ENCODE results near the gene RAD21L1. TPM values are rescaled to one million over a fixed set of nuclear protein-coding genes. Genes with fewer than 3 reads are reported as not detected.

The RAD21L1 gene
- total RNA-seq: not detected
- not detected for polyA plus RNA-seq
- long read RNA-seq, donor 1: 0 reads
- long read RNA-seq, donor 2: 0 reads

GRCh38 chr20:1225783-1226654 lies at the start of gene RAD21L1:
RAD21L1 (plus strand) TSS chr20:1226044; CDS start chr20:1228454, 2,410 bp downstream.
- H3K36me3 ChIP-seq (ENCODE audit: control insufficient read depth in 1 of 2, insufficient read depth in 2 of 2, low read length in 1 of 2): no peaks in the 10 kb centered on the region
- WGBS, 2 donors: 1 to 3% methylated on average over 44 to 88 of the region's 88 CpGs
- no peaks in the 10 kb centered on the region for H3K4me1 ChIP-seq (ENCODE audit: control insufficient read depth in 1 of 2, insufficient read depth in 2 of 2, low read length in 2 of 2)
- no peaks in the 10 kb centered on the region for H3K27me3 ChIP-seq (ENCODE audit: control insufficient read depth in 1 of 2, insufficient read depth in 2 of 2, low read length in 1 of 2)
- H3K4me3 ChIP-seq (ENCODE audit: low read length in 2 of 2): peak within 1 kb of the TSS; percentile 0 to 14
- H3K27ac ChIP-seq (ENCODE audit: low read depth in 1 of 2, low read length in 2 of 2): no peak within 1 kb of the TSS
- peak; percentile 94 for ATAC-seq (ENCODE audit: low FRiP score)
- intact Hi-C loops (cut with DNase I): no loop called here
- peak; percentile 80 to 95 for DNase-seq
- no peaks in the 10 kb centered on the region for H3K9me3 ChIP-seq (ENCODE audit: control insufficient read depth, low read length)

- Histone ChIP-seq H3K4me1 (ENCODE audit: control insufficient read depth in 1 of 2, insufficient read depth in 2 of 2, low read length in 2 of 2) (no peaks in the 10 kb centered on the region), H3K4me3 (ENCODE audit: low read length in 2 of 2) (no peak overlapping the region), H3K36me3 (ENCODE audit: control insufficient read depth in 1 of 2, insufficient read depth in 2 of 2, low read length in 1 of 2) (no peaks in the 10 kb centered on the region), H3K9me3 (ENCODE audit: control insufficient read depth, low read length) (no peaks in the 10 kb centered on the region), H3K27ac (ENCODE audit: low read depth in 1 of 2, low read length in 2 of 2) (no peak overlapping the region), H3K27me3 (ENCODE audit: control insufficient read depth in 1 of 2, insufficient read depth in 2 of 2, low read length in 1 of 2) (no peaks in the 10 kb centered on the region)
- intact Hi-C loops (cut with DNase I): no loop called here
- WGBS, 2 donors: 77 to 84% methylated on average over 5 of the region's 5 CpGs
- DNase-seq (no peak), ATAC-seq (ENCODE audit: low FRiP score) (no peak)
Measured at GRCh38 chr20:1177680-1178079, 48.2 kb upstream of the RAD21L1 start.

GRCh38 chr20:1178103-1178502 lies 47.7 kb upstream of the RAD21L1 start:
- no peaks in the 10 kb centered on the region for H3K27me3 ChIP-seq (ENCODE audit: control insufficient read depth in 1 of 2, insufficient read depth in 2 of 2, low read length in 1 of 2)
- H3K36me3 ChIP-seq (ENCODE audit: control insufficient read depth in 1 of 2, insufficient read depth in 2 of 2, low read length in 1 of 2): no peaks in the 10 kb centered on the region
- intact Hi-C loops (cut with DNase I): no loop called here
- H3K4me1 ChIP-seq (ENCODE audit: control insufficient read depth in 1 of 2, insufficient read depth in 2 of 2, low read length in 2 of 2): no peaks in the 10 kb centered on the region
- DNase-seq: no peak
- H3K9me3 ChIP-seq (ENCODE audit: control insufficient read depth, low read length): no peaks in the 10 kb centered on the region
- H3K27ac ChIP-seq (ENCODE audit: low read depth in 1 of 2, low read length in 2 of 2): no peak overlapping the region
- H3K4me3 ChIP-seq (ENCODE audit: low read length in 2 of 2): no peak overlapping the region
- ATAC-seq (ENCODE audit: low FRiP score): no peak
- WGBS, 2 donors: 85 to 87% methylated on average over 3 of the region's 3 CpGs

- ATAC-seq (ENCODE audit: low FRiP score): no peak
Measured at GRCh38 chr20:1178623-1179022, 47.2 kb upstream of the RAD21L1 start.

GRCh38 chr20:1180949-1181348 lies 44.9 kb upstream of the RAD21L1 start:
- Histone ChIP-seq H3K27me3 (ENCODE audit: control insufficient read depth in 1 of 2, insufficient read depth in 2 of 2, low read length in 1 of 2) (no peaks in the 10 kb centered on the region), H3K36me3 (ENCODE audit: control insufficient read depth in 1 of 2, insufficient read depth in 2 of 2, low read length in 1 of 2) (no peaks in the 10 kb centered on the region), H3K4me1 (ENCODE audit: control insufficient read depth in 1 of 2, insufficient read depth in 2 of 2, low read length in 2 of 2) (no peaks in the 10 kb centered on the region), H3K4me3 (ENCODE audit: low read length in 2 of 2) (no peak overlapping the region), H3K27ac (ENCODE audit: low read depth in 1 of 2, low read length in 2 of 2) (no peak overlapping the region), H3K9me3 (ENCODE audit: control insufficient read depth, low read length) (no peaks in the 10 kb centered on the region)
- 94 to 95% methylated on average over 27 of the region's 27 CpGs for WGBS, 2 donors
- DNase-seq (no peak), ATAC-seq (ENCODE audit: low FRiP score) (no peak)
- intact Hi-C loops (cut with DNase I): no loop called here

More at GRCh38 chr20:1178623-1179022, 47.2 kb upstream of the RAD21L1 start:
- Histone ChIP-seq H3K27me3 (ENCODE audit: control insufficient read depth in 1 of 2, insufficient read depth in 2 of 2, low read length in 1 of 2) (no peaks in the 10 kb centered on the region), H3K4me1 (ENCODE audit: control insufficient read depth in 1 of 2, insufficient read depth in 2 of 2, low read length in 2 of 2) (no peaks in the 10 kb centered on the region), H3K36me3 (ENCODE audit: control insufficient read depth in 1 of 2, insufficient read depth in 2 of 2, low read length in 1 of 2) (no peaks in the 10 kb centered on the region), H3K4me3 (ENCODE audit: low read length in 2 of 2) (no peak overlapping the region), H3K9me3 (ENCODE audit: control insufficient read depth, low read length) (no peaks in the 10 kb centered on the region), H3K27ac (ENCODE audit: low read depth in 1 of 2, low read length in 2 of 2) (no peak overlapping the region)
- no peak for DNase-seq
- intact Hi-C loops (cut with DNase I): no loop called here
- WGBS, 2 donors: 91 to 93% methylated on average over 3 of the region's 3 CpGs

- no peak overlapping the region for H3K4me3 ChIP-seq (ENCODE audit: low read length in 2 of 2)
- no peaks in the 10 kb centered on the region for H3K27me3 ChIP-seq (ENCODE audit: control insufficient read depth in 1 of 2, insufficient read depth in 2 of 2, low read length in 1 of 2)
- no peak for ATAC-seq (ENCODE audit: low FRiP score)
- intact Hi-C loops (cut with DNase I): no loop called here
- WGBS, 2 donors: 35 to 43% methylated on average over 4 of the region's 4 CpGs
- H3K4me1 ChIP-seq (ENCODE audit: control insufficient read depth in 1 of 2, insufficient read depth in 2 of 2, low read length in 2 of 2): no peaks in the 10 kb centered on the region
- H3K9me3 ChIP-seq (ENCODE audit: control insufficient read depth, low read length): no peaks in the 10 kb centered on the region
- H3K36me3 ChIP-seq (ENCODE audit: control insufficient read depth in 1 of 2, insufficient read depth in 2 of 2, low read length in 1 of 2): no peaks in the 10 kb centered on the region
- H3K27ac ChIP-seq (ENCODE audit: low read depth in 1 of 2, low read length in 2 of 2): no peak overlapping the region
- DNase-seq: no peak
Measured at GRCh38 chr20:1182106-1182505, 43.7 kb upstream of the RAD21L1 start.

- 68 to 72% methylated on average over 6 of the region's 6 CpGs for WGBS, 2 donors
- intact Hi-C loops (cut with DNase I): no loop called here
- no peaks in the 10 kb centered on the region for H3K27me3 ChIP-seq (ENCODE audit: control insufficient read depth in 1 of 2, insufficient read depth in 2 of 2, low read length in 1 of 2)
- no peak for ATAC-seq (ENCODE audit: low FRiP score)
- no peaks in the 10 kb centered on the region for H3K36me3 ChIP-seq (ENCODE audit: control insufficient read depth in 1 of 2, insufficient read depth in 2 of 2, low read length in 1 of 2)
- no peak for DNase-seq
- no peak overlapping the region for H3K4me3 ChIP-seq (ENCODE audit: low read length in 2 of 2)
- no peak overlapping the region for H3K27ac ChIP-seq (ENCODE audit: low read depth in 1 of 2, low read length in 2 of 2)
- no peaks in the 10 kb centered on the region for H3K9me3 ChIP-seq (ENCODE audit: control insufficient read depth, low read length)
- no peaks in the 10 kb centered on the region for H3K4me1 ChIP-seq (ENCODE audit: control insufficient read depth in 1 of 2, insufficient read depth in 2 of 2, low read length in 2 of 2)
Measured at GRCh38 chr20:1183153-1183552, 42.7 kb upstream of the RAD21L1 start.

- H3K4me3 ChIP-seq (ENCODE audit: low read length in 2 of 2): no peak overlapping the region
- no peak for ATAC-seq (ENCODE audit: low FRiP score)
- no peaks in the 10 kb centered on the region for H3K36me3 ChIP-seq (ENCODE audit: control insufficient read depth in 1 of 2, insufficient read depth in 2 of 2, low read length in 1 of 2)
- no peaks in the 10 kb centered on the region for H3K9me3 ChIP-seq (ENCODE audit: control insufficient read depth, low read length)
- H3K27me3 ChIP-seq (ENCODE audit: control insufficient read depth in 1 of 2, insufficient read depth in 2 of 2, low read length in 1 of 2): no peaks in the 10 kb centered on the region
- DNase-seq: no peak
- intact Hi-C loops (cut with DNase I): no loop called here
- H3K4me1 ChIP-seq (ENCODE audit: control insufficient read depth in 1 of 2, insufficient read depth in 2 of 2, low read length in 2 of 2): no peaks in the 10 kb centered on the region
- WGBS, 2 donors: 27 to 29% methylated on average over 13 of the region's 13 CpGs
- no peak overlapping the region for H3K27ac ChIP-seq (ENCODE audit: low read depth in 1 of 2, low read length in 2 of 2)
Measured at GRCh38 chr20:1184260-1184637, 41.6 kb upstream of the RAD21L1 start.

Measured in aorta (tissue), 5 donors.